Stimulated activated CD4-positive, alpha-beta T cell treated with anti-CD3 and anti-CD28 coated beads, Interleukin-12 subunit alpha, Interleukin-12 subunit beta, amount 100 ng/mL, for 48 hours (primary cell): ENCODE data around the gene CHTF18.
"Not testable (repeated sequence)": the region's sequence is repeated elsewhere in the genome, so short reads cannot be mapped to it uniquely, and the experiment has no call there.

Experiments
- DNase-seq, 3 donors: peaks; one replicate each; pipeline ENCODE4 v3.0.0-alpha.2; 2020; ENCODE audit warnings: low read depth in 2 of 3, low spot score in 1 of 3

The CHTF18 gene

GRCh38 chr16:788399-789126 is at the start of gene CHTF18:
Gene CHTF18, plus strand, starts transcription at chr16:788620. Its CDS starts 65 bp downstream, at chr16:788685.
- DNase-seq: peak; percentile 82 to 95 (median 89)

DNA sequence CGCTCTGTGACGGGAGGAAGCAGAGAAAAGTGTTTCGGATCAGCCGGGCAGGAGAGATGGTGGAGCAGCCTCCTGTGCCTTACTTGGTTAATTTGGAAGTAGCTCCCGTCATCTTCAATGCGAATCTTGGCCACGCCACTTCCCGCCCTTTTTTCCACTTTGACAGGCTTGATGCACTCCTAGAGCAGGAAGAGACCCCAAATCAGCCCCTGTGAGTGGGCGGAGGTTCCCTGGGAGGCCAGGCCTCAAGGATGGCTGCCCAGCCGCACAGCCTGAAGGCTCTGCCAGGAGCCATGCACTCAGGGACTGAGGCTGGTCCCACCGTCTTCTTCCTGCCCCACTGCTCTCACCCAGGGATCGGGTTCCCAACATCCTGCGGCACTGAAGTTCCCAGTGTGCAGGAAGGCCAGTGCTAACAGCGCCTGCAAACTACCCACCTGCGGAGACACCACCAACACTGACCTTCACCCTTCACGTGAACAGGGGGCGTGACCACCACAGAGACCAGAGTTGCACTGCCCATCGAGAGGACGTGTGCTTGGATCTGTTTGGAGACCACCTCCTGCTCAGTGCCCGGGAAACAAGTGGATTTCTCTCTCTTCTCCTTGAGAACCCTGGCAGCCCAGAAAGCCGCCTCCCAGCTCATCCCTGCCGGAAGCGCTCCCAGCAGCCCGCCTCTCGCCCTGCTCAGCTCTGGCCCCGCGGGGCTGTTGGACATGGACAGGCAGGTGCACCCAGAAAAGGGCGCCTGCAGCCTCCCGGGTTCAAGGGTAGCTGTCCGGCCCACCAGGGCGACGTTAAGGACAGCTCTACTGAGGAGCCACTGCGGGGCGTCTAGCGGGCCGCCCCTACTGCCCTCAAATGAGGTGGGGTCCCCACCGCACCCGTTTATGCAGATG is 48.6 kb upstream of the CHTF18 start:
- DNase-seq: no peak

DNA sequence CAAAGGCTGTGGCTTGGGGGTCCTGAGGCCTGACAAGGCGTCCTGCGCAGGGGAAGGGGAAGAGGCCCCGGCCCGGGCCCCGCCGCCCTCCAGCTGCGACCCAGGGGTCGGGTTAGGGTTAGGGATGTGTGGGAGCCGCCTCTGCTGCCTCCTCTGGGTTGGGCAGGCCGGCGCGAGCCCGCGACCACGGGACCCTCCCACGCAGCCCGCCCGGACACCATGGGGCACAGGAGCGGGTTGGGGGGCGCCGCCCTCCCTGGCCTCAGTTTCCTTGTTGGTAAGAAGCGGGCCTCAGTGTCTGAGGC is 48.0 kb upstream of the CHTF18 start:
- no peak for DNase-seq

GRCh38 chr16:740764-741505 is 47.5 kb upstream of the CHTF18 start, which contains the start of gene CIAO3:
Gene CIAO3, minus strand, starts transcription at chr16:740997. Its CDS starts 12 bp downstream, at chr16:740985.
- peak; percentile 88 to 90 (median 88) for DNase-seq

GRCh38 chr16:741986-742629 is 46.3 kb upstream of the CHTF18 start:
- no peak for DNase-seq

DNA sequence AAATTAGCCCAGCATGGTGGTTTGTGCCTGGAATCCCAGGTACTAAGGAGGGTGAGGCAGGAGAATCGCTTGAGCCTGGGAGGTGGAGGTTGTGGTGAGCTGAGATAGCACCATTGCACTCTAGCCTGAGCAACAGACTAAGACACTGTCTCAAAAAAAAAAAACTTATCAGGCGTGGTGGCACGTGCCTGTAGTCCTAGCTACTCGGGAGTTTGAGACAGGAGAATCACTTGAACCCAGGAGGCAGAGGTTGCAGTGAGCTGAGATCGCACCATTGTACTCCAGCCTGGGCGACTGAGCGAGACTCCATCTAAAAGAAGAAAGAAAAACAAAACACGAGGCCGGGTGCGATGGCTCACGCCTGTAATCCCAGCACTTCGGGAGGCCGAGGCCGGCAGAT is 45.5 kb upstream of the CHTF18 start:
- DNase-seq: not testable (repeated sequence)

DNA sequence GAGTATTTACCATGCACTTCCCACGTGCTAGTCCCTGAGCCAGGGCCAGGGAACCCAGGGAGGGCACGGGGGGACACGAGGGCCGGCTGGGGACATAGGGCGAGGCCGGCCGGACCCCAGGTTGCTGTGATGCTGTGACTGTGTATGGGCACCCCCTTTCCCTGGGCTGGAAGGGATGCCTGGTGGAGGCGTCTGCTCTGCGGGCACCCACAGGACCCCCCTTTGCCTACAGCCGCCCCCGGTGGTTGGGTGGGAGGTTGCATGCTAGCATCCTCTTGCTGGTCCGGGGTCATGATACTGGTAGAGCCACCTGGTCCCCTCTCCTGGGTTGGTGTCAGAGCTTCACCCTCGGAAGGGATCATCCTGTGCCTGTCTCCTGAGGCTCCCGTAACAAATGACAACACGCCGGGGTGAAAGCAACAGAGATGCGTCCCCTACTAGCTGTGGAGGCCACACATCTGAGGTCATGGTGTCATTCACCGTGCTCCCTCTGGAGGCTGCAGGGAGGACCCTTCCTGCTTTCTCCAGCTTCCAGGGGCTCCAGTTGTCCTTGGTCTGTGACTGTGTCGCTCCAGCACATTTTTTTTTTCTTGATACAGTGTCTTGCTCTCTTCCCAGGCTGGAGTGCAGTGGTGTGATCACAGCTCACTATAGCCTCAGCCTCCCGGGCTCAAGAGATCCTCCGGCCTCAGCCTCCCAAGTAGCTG is 44.5 kb upstream of the CHTF18 start:
- DNase-seq: no peak

- DNase-seq: no peak
Observed at GRCh38 chr16:745739-746138, 42.7 kb upstream of the CHTF18 start.

DNA sequence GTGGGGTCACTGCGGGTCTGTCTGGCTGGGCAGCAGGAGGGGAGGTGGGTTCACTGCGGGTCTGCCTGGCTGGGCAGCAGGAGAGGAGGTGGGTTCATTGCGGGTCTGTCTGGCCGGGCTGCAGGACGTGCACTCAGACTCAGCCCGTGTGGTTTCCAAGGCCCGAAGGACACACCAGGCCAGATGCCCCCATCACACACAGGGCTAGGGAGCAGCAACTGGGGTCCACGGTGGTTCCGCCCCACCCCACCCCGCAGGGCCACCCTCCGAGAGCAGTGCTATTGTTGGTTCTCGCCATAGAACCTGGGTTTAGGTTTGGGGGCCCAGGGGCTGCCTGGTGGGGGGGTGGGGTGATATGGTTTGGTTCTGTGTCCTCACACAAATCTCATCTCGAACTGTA is 41.8 kb upstream of the CHTF18 start:
- no peak for DNase-seq

GRCh38 chr16:747978-748746 is 40.3 kb upstream of the CHTF18 start:
- no peak for DNase-seq

- DNase-seq: no peak
Observed at GRCh38 chr16:749010-749409, 39.4 kb upstream of the CHTF18 start.

DNA sequence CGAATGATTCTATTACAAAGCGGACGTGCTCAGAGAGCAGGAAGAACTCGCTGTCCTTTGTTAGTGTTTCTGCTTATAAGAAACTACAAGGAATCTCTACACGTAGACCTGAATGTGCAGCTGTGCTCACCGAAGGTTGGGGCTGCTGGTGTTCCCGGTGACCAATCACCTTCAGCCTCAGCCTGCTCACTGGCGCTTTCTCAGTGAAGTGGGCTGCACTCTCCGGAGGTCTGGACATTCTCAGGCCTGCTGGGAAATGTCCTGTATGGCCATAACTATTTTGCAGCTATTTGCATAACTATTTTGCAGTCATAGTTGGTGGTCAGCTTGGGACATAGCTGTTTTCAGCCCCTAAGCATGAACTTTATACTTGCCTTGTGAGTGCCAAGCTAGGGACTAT is 37.9 kb upstream of the CHTF18 start:
- DNase-seq: no peak

DNA sequence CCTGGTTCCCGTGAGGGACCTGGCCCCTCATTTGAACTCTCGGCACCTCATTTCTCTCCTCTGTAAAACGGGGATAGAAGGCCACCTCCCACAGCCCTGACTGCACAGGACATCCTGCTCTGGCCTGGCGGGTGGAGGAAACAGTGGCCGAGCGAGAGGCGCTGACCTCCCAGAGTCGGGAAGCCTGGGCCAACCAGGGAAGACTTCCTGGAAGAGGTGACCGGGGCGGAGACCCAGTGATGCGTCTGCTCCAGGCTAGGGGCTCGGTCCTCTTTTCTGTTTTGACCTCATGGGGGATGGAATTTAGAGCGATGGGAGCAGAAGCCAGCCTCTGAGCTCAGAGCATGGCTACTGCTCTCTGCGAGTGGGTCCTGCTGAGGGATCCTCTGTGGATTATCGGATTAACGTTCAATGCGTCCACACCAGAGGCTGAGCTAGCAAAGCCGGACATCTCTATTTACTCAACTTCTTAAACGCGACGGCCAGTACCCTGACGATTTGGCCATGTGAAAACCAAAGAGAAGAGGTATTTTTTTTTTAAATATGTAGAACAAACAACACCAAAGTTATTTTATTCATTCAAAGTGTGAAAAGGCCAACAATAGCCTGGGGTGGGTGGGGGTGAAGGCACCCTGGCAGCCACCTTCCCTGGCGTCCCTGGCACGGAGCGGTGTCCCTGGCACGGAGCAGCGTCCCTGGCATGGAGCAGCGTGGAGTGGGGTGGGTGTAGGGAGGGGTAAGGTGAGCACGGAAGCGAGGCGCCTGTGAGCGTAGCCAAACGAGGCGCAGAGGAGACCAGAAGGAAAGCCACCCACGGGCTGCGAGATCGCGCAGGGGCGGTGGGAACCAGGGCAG is 37.0 kb upstream of the CHTF18 start:
- no peak for DNase-seq

GRCh38 chr16:752007-752312 is 36.5 kb upstream of the CHTF18 start:
- no peak for DNase-seq

- DNase-seq: not testable (repeated sequence)
Observed at GRCh38 chr16:754121-754607, 34.3 kb upstream of the CHTF18 start.

DNA sequence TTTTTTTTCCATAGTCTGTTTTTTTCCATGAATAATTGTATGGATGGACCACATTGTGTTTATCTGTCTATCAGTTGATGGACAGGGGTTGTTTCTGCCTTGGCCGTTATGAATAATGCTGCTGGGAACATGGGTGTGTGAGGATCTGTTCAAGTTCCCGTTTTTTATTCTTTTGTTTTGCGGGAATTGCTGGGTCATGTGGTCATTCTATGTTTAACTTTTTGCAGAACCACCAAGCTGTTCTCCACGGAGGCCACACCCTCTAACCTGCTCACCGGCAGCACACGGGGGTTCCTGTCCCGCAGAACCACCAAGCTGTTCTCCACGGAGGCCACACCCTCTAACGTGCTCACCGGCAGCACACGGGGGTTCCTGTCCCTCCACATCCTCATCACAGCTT is 33.8 kb upstream of the CHTF18 start:
- DNase-seq: no peak

- DNase-seq: no peak
Observed at GRCh38 chr16:756428-756827, 32.0 kb upstream of the CHTF18 start.

DNA sequence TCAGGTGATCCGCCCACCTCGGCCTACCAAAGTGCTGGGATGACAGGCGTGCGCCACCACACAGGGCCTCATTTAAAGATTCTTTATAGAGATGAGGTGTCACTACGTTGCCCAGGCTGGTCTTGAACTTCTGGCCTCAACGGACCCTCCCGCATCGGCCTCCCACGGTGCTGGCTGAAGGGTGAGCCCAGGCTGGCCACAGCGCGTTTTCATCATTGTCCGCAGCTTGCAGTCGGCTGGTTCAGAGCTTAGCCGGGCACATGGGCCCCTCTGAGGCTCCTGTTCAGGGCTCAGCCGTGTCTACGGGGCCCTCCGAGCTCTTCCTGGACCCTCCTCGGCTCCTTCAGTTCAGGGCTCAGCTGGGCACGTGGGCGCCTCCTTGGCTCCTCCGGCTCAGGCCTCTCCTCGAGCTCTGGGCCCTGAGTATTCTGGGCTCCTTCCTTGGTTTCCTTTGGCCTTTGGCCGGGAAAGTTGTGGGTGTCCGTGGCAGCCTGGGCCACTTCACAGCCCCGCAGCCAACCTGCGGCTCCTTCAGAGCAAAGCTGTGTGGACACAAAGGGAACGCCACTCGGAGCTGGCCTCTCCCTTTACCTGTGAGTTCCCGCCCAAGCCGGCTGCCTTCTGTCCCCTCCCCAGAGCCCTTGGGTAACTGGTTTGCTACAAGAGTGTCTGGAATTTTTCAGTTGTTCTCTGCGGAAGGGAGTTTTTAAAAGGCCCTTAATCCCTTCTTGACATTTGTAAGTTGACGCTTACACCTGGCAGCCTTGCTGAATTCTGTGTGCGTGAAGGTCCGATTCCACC is 29.1 kb upstream of the CHTF18 start:
- DNase-seq: no peak
